G401.6 (cell line): Measurements from ENCODE around the gene MIGA1.

Experiments used
- FAIRE-seq: peaks from 2 replicates; lab custom pipeline; 2012; peaks lifted over from hg19 to GRCh38; lab: Jason Lieb, UNC

MIGA1 gene

DNA sequence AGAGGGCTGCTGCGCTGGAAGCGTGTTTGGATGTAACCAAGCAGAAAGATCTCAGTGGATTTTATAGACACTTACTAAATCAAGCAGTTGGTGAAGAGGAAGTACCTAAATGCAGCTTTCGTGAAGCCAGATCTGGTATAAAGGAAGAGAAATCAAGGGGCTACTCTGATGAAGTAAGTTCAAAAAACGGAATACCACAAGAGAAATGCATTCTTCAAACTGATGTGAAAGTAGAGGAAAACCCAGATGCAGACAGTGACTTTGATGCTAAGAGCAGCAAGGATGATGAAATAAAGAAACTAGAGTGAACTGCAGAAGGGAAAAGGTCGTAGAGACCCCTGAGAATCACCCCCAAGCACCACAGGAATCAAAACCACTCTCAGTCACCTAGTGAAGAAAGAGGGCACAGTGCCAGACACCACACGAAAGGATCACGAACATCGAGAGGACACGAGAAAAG is 68.2 kb downstream of the MIGA1 start:
- no peak for FAIRE-seq

DNA sequence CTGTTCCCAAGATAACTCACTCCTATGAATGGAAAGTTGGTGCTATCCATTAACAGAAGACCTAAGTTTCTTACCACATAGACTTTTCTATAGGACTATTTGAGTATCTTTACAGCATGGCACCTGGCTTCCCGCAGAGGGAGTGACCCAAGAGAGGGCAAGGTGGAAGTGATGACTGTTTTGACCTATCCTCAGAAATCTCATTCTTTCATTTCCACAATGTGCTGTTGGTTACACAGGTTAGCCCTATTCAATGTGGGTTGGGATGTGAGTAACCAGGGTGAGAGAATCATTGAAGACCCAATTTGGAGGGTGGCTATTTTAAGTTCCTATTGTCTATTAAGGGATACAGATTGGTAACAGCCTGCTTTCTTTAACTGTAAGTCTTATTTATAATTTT is 70.6 kb downstream of the MIGA1 start:
- FAIRE-seq = no peak

GRCh38 chr1:77857552-77857951 is 78.1 kb downstream of the MIGA1 start:
- no peak for FAIRE-seq

DNA sequence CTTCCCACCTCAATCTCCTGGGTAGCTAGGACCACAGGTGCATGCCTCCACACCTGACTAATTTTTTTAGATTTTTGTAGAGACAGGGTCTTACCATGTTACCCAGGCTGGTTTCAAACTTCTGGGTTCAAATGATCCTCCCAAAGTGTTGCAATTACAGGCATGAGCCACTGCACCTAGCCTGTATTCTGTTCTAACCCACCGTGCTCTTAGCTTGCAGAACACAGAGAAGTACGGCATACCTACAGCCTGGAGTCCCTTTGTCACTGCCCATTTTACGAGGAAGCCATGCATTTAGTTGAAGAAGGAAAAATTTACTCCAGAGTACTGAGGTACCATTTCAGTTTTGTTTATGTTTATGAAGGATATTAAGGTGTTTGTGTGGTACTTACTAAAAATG is 79.3 kb downstream of the MIGA1 start:
- no peak for FAIRE-seq

- FAIRE-seq = no peak
These were observed 79.8 kb downstream of the MIGA1 start for GRCh38 chr1:77859248-77859647.

GRCh38 chr1:77866296-77866695 is 86.8 kb downstream of the MIGA1 start:
- no peak for FAIRE-seq

DNA sequence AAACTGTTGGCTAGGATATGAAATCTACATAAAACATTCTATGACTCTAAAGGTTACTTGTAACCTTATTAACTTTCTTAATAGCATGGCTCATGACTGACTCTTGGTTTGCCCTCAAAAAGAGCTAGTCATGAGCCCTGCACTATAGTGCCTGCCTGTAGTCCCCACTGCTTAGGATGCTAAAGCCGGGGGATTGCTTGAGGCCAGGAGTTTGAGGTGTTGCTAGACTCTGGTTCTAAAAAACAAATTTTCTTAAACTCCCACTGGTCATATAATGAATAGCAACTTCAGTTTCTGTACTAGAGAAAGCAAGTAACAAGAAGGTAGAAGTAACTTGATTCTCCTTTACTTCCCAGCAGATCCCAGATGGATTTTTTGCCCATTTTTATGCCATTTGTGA is 93.2 kb downstream of the MIGA1 start:
- FAIRE-seq = no peak

DNA sequence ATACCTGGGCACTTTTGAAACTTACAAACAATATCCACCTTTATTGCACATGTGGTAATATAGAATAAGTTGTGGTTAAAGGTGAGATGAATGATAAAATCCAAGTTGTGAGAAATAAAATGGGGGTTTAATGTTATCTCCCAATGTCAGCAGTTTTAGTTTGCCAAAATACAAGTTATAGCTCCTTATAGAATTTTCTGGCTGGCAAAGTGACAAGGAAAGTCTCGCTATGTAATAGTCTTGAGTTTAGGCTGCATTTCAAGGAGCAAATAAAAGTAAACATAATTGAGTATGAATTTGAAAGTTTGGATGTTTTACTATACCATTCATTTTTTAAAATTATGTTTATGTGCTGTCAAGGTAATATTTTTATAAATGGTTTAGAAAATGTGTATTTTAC is 94.0 kb downstream of the MIGA1 start:
- no peak for FAIRE-seq

DNA sequence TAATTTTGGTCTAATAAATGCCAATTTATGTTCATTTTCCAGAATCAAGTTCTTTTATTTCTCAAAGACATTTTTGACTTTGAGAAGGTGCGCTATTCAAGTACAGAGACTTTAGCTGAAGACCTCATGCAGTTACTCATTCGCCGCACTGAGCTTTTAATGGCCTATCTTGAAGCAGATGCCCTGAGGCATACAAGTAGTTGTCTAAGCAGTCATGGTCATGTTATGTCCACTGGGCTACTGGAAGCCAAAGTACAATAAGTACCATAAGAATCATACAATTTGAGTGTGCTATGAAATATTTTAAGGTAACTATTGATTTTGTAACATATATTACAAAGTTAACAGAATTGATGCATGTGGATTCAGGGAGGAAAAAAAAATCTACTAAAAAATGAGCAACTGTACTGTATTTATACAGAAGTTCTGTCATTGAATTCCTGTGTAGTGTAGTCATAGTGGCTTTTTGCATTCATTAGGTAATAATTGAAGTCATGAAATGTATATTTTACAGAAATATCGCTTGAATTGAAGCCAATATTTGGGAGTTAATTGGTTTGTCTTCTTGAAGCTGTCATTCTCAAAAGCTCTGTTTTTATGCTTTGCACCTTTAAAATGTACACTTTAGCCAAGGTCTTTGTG is 95.5 kb downstream of the MIGA1 start:
- FAIRE-seq = no peak

GRCh38 chr1:77876884-77877283 is 97.4 kb downstream of the MIGA1 start:
- no peak for FAIRE-seq

DNA sequence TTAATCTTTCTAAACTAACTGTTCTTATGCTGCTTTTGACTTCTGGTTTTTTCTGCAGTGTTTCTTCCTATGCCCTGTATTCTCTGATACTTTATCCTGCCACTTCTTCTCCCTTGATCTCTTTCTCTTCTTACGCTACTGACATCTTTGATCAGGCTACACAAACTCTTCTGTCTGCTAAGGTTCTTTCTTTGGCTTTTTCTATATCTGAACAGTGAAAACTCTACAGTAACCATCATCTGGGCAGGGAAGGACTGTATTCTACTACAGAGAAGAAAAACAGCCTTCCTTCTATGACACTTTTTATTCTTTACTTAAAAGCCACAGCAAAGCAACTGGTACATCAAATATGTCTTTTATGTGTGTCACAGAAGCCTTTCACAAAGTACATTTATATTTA is 101.6 kb downstream of the MIGA1 start:
- FAIRE-seq = no peak

GRCh38 chr1:77882411-77882810 is 103.0 kb downstream of the MIGA1 start:
- FAIRE-seq = no peak

DNA sequence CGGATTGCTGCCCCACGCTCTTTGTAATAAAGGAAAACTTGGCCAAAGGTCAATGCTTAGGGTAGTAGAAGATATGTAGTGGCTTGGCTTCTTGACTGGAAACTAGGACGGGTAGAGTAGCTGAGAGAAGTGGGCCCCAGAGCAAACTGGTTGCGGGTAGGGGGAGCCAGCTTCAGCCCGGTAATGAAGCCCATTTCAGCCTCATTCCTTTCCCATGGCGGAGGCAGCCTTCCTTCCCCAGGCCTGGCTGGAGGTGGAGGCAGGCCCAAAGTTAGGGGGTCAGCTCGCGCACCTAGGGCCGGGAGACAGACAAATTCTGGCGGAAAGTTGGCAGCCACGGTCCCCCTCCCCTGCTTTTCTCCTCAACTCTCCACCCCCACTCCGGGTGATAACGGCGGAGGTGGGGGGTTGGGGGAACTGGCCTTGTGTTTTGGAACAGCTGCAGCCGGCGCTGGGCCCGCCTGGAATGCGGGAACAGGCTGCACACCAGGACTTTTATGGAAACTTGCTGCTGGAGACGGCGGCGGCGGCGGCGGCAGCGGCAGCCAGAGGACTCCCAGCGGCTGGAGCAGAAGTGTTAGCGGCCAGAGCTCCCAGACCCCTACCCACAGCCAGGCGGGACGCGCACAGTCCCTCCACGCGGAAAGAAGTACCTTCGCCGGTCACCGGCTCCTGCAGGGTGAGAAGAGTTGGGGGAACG is 108.8 kb downstream of the MIGA1 start, which contains the start of gene NEXN:
TSS of gene NEXN (plus strand) at position 544 of the 700 bp plus-strand sequence. CDS start 27,483 bp downstream, outside the sequence.
- peak; percentile 15 for FAIRE-seq

GRCh38 chr1:77888781-77889642 is 109.6 kb downstream of the MIGA1 start:
- peak; percentile 90 for FAIRE-seq

GRCh38 chr1:77889671-77890070 is 110.2 kb downstream of the MIGA1 start:
- no peak for FAIRE-seq

DNA sequence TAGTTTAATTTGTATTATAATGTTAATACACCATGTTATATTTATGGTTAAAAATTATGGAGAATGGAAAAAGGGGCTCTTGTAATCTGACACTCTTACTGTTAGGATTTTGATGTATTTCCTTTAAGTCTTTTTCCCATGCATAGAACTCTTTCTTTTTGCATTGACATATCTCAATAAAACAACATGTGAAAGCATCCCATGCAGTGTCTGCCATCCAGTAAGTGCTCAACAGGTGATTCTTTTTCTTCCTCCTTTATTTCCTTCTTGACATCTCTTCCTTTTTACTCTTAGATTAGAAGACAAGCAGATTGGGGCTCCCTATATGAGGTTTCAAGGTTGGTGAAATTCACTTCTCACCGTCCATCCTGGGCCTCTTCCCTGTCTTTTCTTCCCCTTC is 111.8 kb downstream of the MIGA1 start:
- peak; percentile 45 for FAIRE-seq

- no peak for FAIRE-seq
These were observed 120.3 kb downstream of the MIGA1 start for GRCh38 chr1:77899647-77900320.

DNA sequence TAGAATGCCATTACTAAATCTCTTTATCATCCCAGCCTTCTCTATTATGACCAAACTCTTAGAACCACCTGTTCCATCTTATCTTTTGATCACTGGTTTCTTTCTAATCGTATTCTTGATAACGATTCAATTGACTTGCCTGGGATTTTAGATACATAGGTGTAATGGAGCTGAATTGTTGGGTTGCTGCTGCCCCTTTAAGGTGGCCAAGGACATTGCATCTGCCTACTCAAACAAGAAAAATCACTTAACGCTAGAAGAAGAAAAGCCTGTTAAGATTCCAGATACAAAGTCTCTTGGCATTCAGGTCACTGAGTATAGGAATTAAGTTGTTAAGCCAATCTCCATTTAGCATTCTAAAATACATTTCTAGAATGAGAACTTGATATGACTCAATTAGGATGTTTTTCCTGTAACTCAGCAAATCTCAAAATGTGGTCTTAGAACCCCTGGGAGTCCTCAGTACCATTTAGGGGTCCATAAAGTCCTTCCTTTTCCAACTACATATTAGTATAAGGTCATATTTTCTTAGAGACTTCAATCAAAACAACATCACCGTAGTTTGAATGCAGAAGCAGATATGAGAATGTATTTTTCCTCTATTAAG is 121.3 kb downstream of the MIGA1 start:
- peak; percentile 93 for FAIRE-seq

- FAIRE-seq = no peak
These were observed 126.2 kb downstream of the MIGA1 start for GRCh38 chr1:77905603-77906002.

DNA sequence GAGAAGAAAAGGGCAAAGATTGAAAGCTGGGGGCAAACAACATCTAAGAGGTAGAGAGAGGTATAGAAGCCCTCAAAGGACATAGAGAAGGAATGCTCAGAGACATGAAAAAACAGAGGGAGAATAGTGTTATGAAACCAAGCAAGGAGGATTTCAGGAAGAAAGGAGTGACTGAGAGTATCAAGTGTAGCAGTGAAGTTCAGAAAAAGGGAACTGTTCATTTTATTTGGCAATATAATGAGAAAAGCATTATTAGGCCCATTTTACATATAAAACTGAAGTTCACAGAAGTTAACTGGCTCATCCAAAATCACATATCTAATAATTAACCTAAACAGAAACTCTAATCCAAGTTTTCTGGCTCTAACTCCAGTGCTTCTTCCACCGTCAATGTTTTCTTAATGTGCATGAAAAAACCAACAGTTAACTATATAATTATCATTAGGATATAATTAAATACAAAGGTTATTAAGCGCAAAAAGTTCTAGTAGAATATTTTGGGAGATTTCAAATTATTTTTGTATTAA is 126.6 kb downstream of the MIGA1 start:
- peak; percentile 37 for FAIRE-seq

- FAIRE-seq = no peak
These were observed 127.2 kb downstream of the MIGA1 start for GRCh38 chr1:77906624-77907023.

GRCh38 chr1:77910116-77910515 is 130.7 kb downstream of the MIGA1 start:
- no peak for FAIRE-seq
